Activated CD8-positive, alpha-beta memory T cell treated with anti-CD3 and anti-CD28 coated beads, Interleukin-2, amount 10 ng/mL, durations not matched to agents 7 days and 5 days (primary cell): ENCODE measurements around the gene HLA-DMB. TPM values are rescaled to one million over a fixed set of nuclear protein-coding genes. Genes with fewer than 3 reads are reported as not detected.

Experiments
- ATAC-seq: fragments of 150-1000 bp; cut with Tn5 transposase; one replicate; pipeline ENCODE4 v1.10.0; 2021; ENCODE audit warnings: moderate library complexity
- CTCF ChIA-PET: fragments of 350-600 bp; sonication (Branson Sonifier 250); formaldehyde crosslinking; loops from one replicate; lab custom pipeline; 2021; ENCODE audit warnings: antibody characterized with exemption; lab: Charles Lee
- DNase-seq: peaks from one replicate; pipeline ENCODE4 v3.0.0-alpha.2; 2020
- H3K27ac Mint-ChIP-seq: one replicate; pipeline ENCODE4 v1.8.0; 2021; ENCODE audit warnings: mild to moderate bottlenecking, mixed read lengths
- H3K27me3 Mint-ChIP-seq: one replicate; pipeline ENCODE4 v1.8.0; 2021; ENCODE audit warnings: mixed read lengths
- H3K36me3 Mint-ChIP-seq: one replicate; pipeline ENCODE4 v1.8.0; 2021; ENCODE audit warnings: mild to moderate bottlenecking, mixed read lengths
- H3K4me1 Mint-ChIP-seq: one replicate; pipeline ENCODE4 v1.8.0; 2021; ENCODE audit warnings: mixed read lengths
- H3K4me3 Mint-ChIP-seq: one replicate; pipeline ENCODE4 v1.8.0; 2021; ENCODE audit warnings: mild to moderate bottlenecking, moderate library complexity, mixed read lengths
- H3K9me3 Mint-ChIP-seq: one replicate; pipeline ENCODE4 v1.8.0; 2022; ENCODE audit warnings: low read depth, mixed read lengths
- total RNA-seq, 2 experiments: library from RNA; stranded (reverse); gene quantifications; one replicate each; pipeline ENCODE4 v1.2.3, GENCODE V29; 2021

Gene HLA-DMB
- total RNA-seq, 2 experiments from 2014 or later = 22.7 to 31.2 TPM

DNA sequence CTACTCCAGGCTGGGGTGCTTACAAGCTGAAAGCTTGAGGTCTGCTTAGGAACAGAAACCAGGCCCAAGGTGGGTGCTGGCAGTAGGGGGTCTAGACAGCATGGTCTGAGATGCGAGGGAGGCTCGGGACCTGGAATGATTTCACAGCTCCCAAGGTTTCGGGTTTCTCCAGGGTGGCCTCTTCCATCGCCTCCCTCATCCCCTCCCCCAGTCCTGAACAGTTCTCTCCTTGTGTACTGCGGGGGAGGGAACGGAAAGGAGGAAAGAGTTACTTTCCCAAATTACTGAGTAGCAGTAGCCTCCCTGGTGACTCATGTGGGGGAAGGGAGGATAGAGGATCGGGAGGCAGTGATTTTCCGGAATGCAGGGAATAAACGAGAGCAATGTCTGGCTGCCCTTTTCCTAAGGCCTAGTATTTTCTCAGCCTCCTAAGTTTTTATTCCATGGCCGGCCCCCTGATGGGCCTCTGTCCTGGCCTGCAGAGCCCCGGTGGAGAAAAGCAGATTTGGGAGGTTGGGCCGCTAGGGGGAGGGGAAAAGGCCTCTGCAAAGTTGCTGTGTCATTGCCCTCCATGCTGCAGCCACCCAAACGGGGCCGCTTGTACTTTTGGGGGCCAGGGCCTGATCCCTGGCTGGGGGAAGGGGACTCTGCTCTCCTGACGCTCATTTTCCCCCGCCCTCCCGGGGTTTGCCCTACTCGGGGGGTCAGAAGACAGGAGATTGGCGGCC lies 29.0 kb upstream of the HLA-DMB start:
- Mint-ChIP-seq H3K27me3 (no peaks in the 10 kb centered on the region), H3K27ac (peak overlapping the region; percentile 99), H3K4me1 (peaks cover 23% of the 10 kb centered on the region), H3K36me3 (peaks cover 50% of the 10 kb centered on the region), H3K4me3 (peak overlapping the region; percentile 94), H3K9me3 (no peaks in the 10 kb centered on the region)
- CTCF ChIA-PET = interaction anchor here (0.9 to 17.8 kb wide), 9 partner anchors 14 to 130 kb away, joined by 3 to 249 read pairs (median 29); partner anchors contain the start of genes HLA-DMA, HLA-DMB, PSMB9 and TAP1
- ATAC-seq = peak; percentile 0
- peak; percentile 90 for DNase-seq

DNA sequence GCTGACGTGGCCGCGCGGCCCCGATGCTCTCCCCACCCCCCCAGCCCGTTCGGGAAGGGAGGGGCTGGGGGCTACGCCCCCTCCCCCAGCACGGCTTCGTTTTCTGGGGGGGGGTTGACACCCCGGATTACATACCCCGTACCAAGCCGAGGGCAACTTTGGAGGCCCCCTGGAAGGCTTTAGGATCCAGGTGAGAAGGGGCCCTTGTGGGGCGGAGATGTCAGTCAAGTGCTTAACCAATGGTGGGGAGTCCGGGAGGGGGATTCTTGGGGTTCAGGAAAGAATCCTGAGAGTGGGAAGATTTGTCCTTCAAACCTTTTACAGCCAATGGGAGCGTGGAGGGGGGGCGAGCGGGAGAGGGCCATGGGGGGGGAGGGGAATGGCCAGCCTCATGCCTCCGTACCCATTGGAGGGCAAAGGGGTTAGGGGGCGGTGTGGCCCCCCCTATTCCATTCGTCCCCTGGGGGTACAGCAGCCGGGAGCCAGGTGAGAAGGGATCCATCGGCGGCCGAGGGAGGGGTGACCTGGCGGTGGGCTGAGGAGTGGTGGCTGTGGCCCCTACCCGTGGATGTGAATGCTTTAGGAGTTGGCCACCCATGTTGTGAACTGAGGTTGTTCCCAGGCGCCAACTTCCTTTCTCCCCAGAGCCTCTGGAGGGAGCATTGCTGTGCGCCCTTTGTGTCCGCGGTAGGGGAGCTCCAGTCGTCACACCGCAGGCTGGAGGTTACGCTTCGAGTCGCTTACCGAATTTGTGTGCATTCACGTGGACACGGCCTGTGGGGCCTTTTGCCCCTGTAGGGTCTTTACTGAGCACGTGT lies 28.2 kb upstream of the HLA-DMB start:
- peaks cover 45% of the 10 kb centered on the region for H3K36me3 Mint-ChIP-seq
- ATAC-seq (no peak), DNase-seq (peak; percentile 82)
- H3K4me1 Mint-ChIP-seq = peaks cover 27% of the 10 kb centered on the region
- CTCF ChIA-PET = interaction anchor here (0.9 to 17.8 kb wide), 9 partner anchors 14 to 129 kb away, joined by 3 to 249 read pairs (median 24); partner anchors contain the start of genes HLA-DMA, HLA-DMB, PSMB9 and TAP1
- no peaks in the 10 kb centered on the region for H3K9me3 Mint-ChIP-seq
- H3K27me3 Mint-ChIP-seq = no peaks in the 10 kb centered on the region
- peak overlapping the region; percentile 99 for H3K27ac Mint-ChIP-seq
- peak overlapping the region; percentile 94 for H3K4me3 Mint-ChIP-seq

DNA sequence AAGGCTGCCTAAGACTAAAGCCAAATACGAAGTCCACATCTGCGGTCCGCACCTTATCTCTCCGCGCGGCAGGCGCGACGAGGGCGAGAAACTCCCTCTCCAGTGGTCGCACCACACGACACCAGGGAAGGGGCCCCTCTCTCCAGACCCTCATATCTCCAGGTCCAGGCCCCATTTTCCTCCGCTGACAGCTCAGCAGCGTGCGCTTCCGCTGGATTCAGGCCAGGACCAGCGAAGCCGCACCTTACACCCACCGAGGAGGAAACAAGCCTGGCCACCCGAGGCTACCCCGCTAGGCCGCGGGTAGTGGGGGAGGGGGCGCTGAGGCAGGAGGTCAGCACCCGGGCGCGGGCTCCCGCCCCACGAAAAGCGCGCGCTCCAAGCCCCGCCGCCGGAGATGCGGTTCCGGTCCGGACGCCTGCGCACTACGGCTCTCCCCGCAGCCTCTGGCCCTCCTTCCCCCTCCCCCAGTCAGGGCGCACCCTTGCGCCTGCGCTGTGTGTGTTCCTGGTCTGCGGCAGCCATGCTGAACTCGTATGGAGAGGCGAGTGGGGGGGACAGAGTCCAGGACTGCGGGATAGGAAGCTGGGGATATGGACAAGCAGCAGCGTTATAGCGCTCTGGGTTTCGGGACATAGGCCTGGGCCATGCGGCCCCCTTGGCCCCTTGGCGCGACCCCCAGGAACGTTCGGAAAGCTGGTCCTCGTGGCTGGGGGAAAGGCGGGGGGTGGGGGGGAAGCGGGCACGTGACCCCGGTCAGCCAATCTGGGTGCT lies 27.5 kb upstream of the HLA-DMB start, which contains the start of gene BRD2:
TSS of gene BRD2 (plus strand) at position 502 of the 774 bp plus-strand sequence. CDS start 4,305 bp downstream, outside the sequence.
- ATAC-seq (peak; percentile 50), DNase-seq (peak; percentile 99)
- CTCF ChIA-PET = interaction anchor here (1.1 to 17.8 kb wide), 12 partner anchors 14 to 130 kb away, joined by 3 to 249 read pairs (median 12); partner anchors contain the start of genes HLA-DMA, HLA-DMB, PSMB9 and TAP1
- H3K27me3 Mint-ChIP-seq = no peaks in the 10 kb centered on the region
- peaks cover 30% of the 10 kb centered on the region for H3K4me1 Mint-ChIP-seq
- H3K4me3 Mint-ChIP-seq = peak within 1 kb of the TSS; percentile 94
- peak within 1 kb of the TSS; percentile 99 for H3K27ac Mint-ChIP-seq
- H3K36me3 Mint-ChIP-seq = peaks cover 40% of the 10 kb centered on the region
- no peaks in the 10 kb centered on the region for H3K9me3 Mint-ChIP-seq

DNA sequence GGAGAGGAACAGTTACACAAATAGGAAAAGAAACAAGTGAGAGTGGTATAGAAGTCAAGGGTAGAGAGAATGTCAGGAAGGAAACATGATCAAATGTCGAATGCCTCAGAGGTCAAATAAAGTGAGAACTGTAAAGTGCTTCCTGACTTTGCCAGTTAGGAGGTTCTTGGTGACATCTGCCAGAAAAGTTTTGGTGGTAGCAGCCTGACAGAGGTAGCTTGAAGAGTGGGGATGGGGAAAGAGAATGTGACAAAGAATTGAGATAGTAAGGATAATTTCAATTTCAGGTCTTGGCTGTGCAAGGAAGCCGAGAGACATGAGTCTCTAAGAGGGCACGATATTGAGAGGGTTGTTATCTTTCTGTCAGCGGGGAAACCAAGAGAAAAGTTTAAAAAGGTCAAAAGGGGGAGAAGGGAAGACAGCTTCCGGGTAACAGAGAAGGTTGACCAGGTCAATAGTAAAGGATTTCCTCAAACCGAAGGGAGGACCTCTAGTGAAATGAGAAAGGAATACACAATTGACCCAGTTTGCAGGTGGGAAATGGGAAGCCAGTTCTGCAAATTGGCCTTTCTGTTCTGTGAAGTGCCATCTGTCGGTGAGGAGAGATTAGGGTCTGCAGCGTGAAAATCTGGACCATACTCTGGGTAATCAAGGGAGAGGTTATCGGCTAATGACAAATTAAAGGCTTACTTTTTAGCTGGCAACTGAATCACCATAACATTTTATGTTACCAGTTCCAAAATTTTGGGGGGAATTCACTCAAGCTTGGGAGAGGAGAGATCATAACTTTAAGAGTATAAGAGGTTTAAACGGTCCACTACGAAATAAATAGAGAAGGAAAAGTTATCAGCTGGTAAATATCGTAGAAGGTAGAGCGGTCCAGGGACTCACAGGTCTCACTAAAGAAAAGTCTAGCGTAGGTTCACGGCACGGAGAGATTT lies 26.6 kb upstream of the HLA-DMB start:
- Mint-ChIP-seq H3K4me1 (peaks cover 34% of the 10 kb centered on the region), H3K4me3 (peak overlapping the region; percentile 94), H3K27me3 (no peaks in the 10 kb centered on the region), H3K27ac (peak overlapping the region; percentile 99), H3K36me3 (peaks cover 33% of the 10 kb centered on the region), H3K9me3 (no peaks in the 10 kb centered on the region)
- ATAC-seq (no peak), DNase-seq (peak; percentile 62)
- CTCF ChIA-PET = interaction anchor here (0.8 to 17.8 kb wide), 13 partner anchors 13 to 129 kb away, joined by 3 to 249 read pairs (median 9); partner anchors contain the start of genes HLA-DMA, HLA-DMB, PSMB9 and TAP1

DNA sequence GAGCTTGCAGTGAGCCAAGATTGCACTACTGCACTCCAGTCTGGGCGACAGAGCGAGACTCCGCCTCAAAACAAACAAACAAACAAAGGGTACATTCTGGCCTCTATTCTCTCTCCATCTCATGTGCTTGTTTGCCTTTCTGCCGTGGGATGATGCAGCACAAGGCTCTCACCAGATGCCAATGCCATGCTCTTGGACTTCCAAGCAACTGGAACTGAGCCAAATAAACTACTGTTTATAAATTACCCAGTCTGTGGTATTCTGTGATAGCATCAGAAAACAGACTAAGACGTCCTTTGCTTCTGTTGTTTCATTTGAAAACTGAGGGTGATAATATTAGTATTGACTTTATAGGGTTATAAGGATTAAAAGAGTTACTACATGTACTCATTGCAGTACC lies 23.9 kb upstream of the HLA-DMB start:
- DNase-seq (no peak), ATAC-seq (no peak)
- no peaks in the 10 kb centered on the region for H3K27me3 Mint-ChIP-seq
- CTCF ChIA-PET = interaction anchor here (1.1 to 17.8 kb wide), 3 partner anchors 10 to 71 kb away, joined by 3 to 249 read pairs (median 3); partner anchors contain the start of gene HLA-DMA
- no peak overlapping the region for H3K27ac Mint-ChIP-seq
- H3K4me3 Mint-ChIP-seq = no peak overlapping the region
- H3K4me1 Mint-ChIP-seq = peaks cover 48% of the 10 kb centered on the region
- peaks cover 22% of the 10 kb centered on the region for H3K36me3 Mint-ChIP-seq
- no peaks in the 10 kb centered on the region for H3K9me3 Mint-ChIP-seq

DNA sequence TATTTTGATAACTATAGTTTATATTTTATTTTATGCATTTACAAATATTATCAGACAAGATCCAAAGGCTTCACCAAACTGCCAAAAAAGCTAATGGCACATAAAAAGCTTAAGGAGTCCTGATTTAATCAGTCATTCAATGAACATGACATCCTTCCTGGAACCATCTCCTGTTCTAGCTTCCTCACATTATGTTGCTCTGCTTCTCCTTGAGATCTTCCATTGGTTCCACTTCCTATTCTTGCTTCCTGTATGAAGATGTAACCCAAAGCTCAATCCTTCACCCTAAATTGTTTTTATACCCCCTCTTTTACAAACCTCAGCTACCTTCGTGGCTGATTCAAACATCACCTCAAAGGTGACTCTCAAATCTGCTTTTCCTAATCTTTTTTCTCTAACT lies 23.0 kb upstream of the HLA-DMB start:
- H3K27me3 Mint-ChIP-seq = no peaks in the 10 kb centered on the region
- peaks cover 22% of the 10 kb centered on the region for H3K36me3 Mint-ChIP-seq
- H3K4me1 Mint-ChIP-seq = peaks cover 52% of the 10 kb centered on the region
- H3K4me3 Mint-ChIP-seq = no peak overlapping the region
- H3K9me3 Mint-ChIP-seq = no peaks in the 10 kb centered on the region
- CTCF ChIA-PET = interaction anchor here (0.6 to 17.8 kb wide), 8 partner anchors 9 to 234 kb away, joined by 3 to 249 read pairs (median 4); partner anchors contain the start of genes HLA-DMA and TAP2
- DNase-seq (no peak), ATAC-seq (no peak)
- no peak overlapping the region for H3K27ac Mint-ChIP-seq

DNA sequence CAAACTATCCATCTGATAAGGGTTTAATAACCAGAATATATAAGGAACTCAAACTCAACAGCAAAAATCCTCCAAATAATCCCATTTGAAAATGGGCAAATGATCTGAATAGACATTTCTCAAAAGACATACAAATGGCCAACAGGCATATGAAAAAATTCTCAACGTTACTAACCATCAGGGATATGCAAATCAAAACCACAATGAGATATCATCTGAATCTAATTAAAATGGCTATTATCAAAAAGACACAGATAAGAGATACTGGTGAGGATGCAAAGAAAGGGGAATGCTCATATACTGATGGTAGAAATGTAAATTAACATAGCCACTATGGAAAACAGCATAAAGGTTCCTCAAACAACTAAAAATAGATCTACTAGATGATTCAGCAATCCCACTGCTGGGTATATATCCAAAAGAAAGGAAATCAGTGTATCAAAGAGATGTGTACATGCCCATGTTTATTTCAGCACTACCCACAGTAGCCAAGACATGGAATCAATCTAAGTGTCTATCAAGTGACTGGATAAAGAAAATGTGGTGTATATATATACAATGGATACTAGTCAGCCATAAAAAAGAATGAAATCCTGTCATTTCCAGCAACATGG lies 21.5 kb upstream of the HLA-DMB start:
- Mint-ChIP-seq H3K4me1 (peaks cover 52% of the 10 kb centered on the region), H3K27me3 (no peaks in the 10 kb centered on the region), H3K36me3 (peaks cover 27% of the 10 kb centered on the region), H3K27ac (no peak overlapping the region), H3K9me3 (no peaks in the 10 kb centered on the region), H3K4me3 (no peak overlapping the region)
- CTCF ChIA-PET = interaction anchor here (1.0 to 17.8 kb wide), 6 partner anchors 8 to 94 kb away, joined by 4 to 249 read pairs (median 6); partner anchors contain the start of gene HLA-DMA
- DNase-seq (no peak), ATAC-seq (no peak)

DNA sequence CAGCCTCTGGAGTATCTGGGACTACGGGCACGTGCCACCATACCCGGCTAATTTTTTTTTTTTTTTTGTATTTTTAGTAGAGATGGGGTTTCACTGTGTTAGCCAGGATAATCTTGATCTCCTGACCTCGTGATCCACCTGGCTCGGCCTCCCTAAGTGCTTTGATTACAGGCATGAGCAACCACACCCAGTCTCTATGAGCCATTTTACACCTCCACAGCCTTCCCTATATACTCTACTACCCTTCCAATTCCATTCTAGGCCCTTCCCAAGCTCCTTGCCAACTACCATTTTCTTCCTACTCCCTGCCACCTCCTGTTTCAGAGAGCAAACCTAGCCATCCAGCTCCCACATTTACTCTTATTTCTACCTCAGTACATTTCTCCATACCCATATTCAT lies 19.7 kb upstream of the HLA-DMB start:
- CTCF ChIA-PET = interaction anchor here (1.0 to 17.8 kb wide), 4 partner anchors 6 to 121 kb away, joined by 3 to 249 read pairs (median 6); partner anchors contain the start of gene HLA-DMA
- H3K4me1 Mint-ChIP-seq = peaks cover 41% of the 10 kb centered on the region
- no peak overlapping the region for H3K27ac Mint-ChIP-seq
- H3K9me3 Mint-ChIP-seq = no peaks in the 10 kb centered on the region
- no peak for ATAC-seq
- no peak for DNase-seq
- H3K27me3 Mint-ChIP-seq = no peaks in the 10 kb centered on the region
- no peak overlapping the region for H3K4me3 Mint-ChIP-seq
- H3K36me3 Mint-ChIP-seq = peaks cover 27% of the 10 kb centered on the region

DNA sequence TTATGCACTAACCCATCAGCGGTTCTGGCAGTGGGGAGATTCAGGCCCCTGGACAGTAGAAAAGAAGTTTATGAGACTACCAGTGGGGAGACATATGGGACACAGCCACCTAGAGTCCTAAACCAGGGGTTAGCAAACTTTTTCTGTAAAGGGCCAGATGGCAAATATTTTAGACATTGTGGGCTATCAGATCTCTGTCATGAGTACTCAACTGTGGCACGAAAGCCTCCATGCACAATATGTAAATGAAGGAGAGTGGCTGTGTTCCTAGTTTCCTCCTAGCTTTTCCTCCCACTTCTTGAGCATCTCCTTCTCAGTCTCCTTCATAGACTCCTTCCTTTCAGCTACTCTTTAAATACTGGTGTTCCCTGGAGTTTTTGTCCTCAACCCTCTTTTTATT lies 15.3 kb upstream of the HLA-DMB start:
- peaks cover 14% of the 10 kb centered on the region for H3K36me3 Mint-ChIP-seq
- H3K27me3 Mint-ChIP-seq = no peaks in the 10 kb centered on the region
- peaks cover 44% of the 10 kb centered on the region for H3K4me1 Mint-ChIP-seq
- H3K4me3 Mint-ChIP-seq = no peak overlapping the region
- DNase-seq = no peak
- no peak for ATAC-seq
- no peaks in the 10 kb centered on the region for H3K9me3 Mint-ChIP-seq
- CTCF ChIA-PET = interaction anchor here (1.2 to 10.8 kb wide), 8 partner anchors 13 to 88 kb away, joined by 3 to 249 read pairs (median 58); partner anchors contain the start of genes BRD2 and HLA-DMB
- H3K27ac Mint-ChIP-seq = no peak overlapping the region

DNA sequence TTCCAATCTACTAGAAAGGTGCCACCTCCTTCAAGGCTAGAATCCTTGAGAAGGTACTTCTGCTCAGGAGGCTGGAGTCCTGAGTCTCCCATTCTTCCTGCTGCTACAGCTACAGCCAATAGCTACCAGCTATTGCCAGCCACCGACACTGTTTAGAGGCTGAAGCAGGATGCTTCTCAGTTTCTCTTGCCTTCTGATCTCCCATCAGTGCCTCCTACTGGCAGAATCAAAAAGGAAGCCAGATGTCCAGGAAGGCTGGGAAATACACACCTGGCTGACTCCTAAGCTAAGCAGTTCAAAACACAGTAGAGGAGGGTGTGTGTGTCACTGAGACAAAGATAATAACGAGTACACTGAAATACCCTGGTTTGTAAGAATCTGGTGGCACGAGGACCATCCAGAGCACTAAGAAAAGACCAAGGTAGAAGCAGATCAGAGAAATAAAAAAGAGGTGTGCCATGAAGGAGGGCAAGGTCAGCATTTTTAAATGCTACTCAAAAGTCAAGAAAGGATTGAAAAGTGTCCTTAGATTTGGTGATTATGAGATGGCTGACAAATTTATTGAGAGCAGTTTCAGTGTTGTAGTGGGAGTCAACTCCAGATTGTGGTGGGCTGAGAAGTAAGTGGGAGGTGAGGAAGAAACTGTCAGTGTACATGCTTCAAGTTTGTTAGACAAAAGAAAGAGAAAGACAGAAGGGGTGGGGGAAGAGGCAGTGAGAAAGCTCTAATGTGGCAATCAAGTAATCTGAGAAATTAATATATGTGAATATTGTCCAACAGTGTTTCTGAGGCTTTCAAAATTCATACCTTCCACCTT lies 14.4 kb upstream of the HLA-DMB start:
- peaks cover 15% of the 10 kb centered on the region for H3K36me3 Mint-ChIP-seq
- H3K27me3 Mint-ChIP-seq = no peaks in the 10 kb centered on the region
- ATAC-seq (peak; percentile 13), DNase-seq (peak; percentile 56)
- H3K4me1 Mint-ChIP-seq = peaks cover 51% of the 10 kb centered on the region
- no peak overlapping the region for H3K4me3 Mint-ChIP-seq
- CTCF ChIA-PET = interaction anchor here (0.7 to 10.8 kb wide), 19 partner anchors 14 to 189 kb away, joined by 3 to 249 read pairs (median 6); partner anchors contain the start of genes BRD2, HLA-DMB and TAP2
- H3K27ac Mint-ChIP-seq = peak overlapping the region; percentile 8
- H3K9me3 Mint-ChIP-seq = no peaks in the 10 kb centered on the region
